Measurements from ENCODE around the gene FAM193A.

- TF ChIP-seq CTCF (conservative IDR thresholded peaks at IDR 0.05; ENCODE audit: low read depth, low read length): no peak
- no peak for TF ChIP-seq EZH2 (IDR thresholded peaks at IDR 0.05; ENCODE audit: low read length, unreplicated experiment)
Measured at GRCh38 chr4:2714061-2714770, 177.8 kb downstream of the FAM193A start.
